H1 (cell line): ENCODE measurements around the gene DENND4A. TPM values are rescaled to one million over a fixed set of nuclear protein-coding genes. Genes with fewer than 3 reads are reported as not detected.

Source experiments
- CBX5 ChIP-seq: fragments of 300-800, 300-1000 bp; sonication (generic); IDR thresholded peaks from 2 replicates; pipeline ENCODE4 v1.7.1; 2016; ENCODE audit warnings: antibody characterized with exemption, low read length, low read depth
- CHD7 ChIP-seq: fragments of 300-600 bp; sonication (generic); IDR thresholded peaks from 2 replicates; pipeline ENCODE4 v1.7.1; 2012; ENCODE audit warnings: low read length, moderate library complexity, mild to moderate bottlenecking, inconsistent platforms; ENCODE audit not compliant: insufficient replicate concordance
- JUN ChIP-seq: IDR thresholded peaks from 2 replicates; pipeline ENCODE4 v1.6.1; 2011; ENCODE audit warnings: low read depth, mild to moderate bottlenecking, improper control_type of control experiment, low read length
- KDM4A ChIP-seq: IDR thresholded peaks from one replicate; pipeline ENCODE4 v1.7.1; 2012; ENCODE audit warnings: low read depth, mild to moderate bottlenecking, moderate library complexity, low read length, inconsistent platforms; ENCODE audit not compliant: severe bottlenecking
- POU5F1 ChIP-seq: IDR thresholded peaks from 2 replicates; pipeline ENCODE4 v1.6.1; 2011; ENCODE audit warnings: low read depth, mild to moderate bottlenecking, low read length, moderate library complexity
- SAP30 ChIP-seq: fragments of 300-600 bp; sonication (generic); IDR thresholded peaks from 2 replicates; pipeline ENCODE4 v1.7.1; 2012; ENCODE audit warnings: low read length, moderate library complexity, mild to moderate bottlenecking, inconsistent platforms; ENCODE audit not compliant: insufficient read depth, insufficient replicate concordance
- YY1 ChIP-seq: IDR thresholded peaks from 2 replicates; pipeline ENCODE4 v1.6.1; 2011; ENCODE audit warnings: low read depth, mild to moderate bottlenecking, low read length
- polyA plus RNA-seq, 7 experiments: library from polyadenylated mRNA; depleted of rRNA in 3 of 7; stranded (reverse) in 5 of 7; unstranded in 2 of 7; fragments of >200 nt in 5 of 7; fragments of 200-250 nt in 2 of 7; gene quantifications; 1 replicate in 5 of 7; 2 replicates in 1 of 7; 4 replicates in 1 of 7; pipeline versions ENCODE4 v1.2.1 to v1.2.3, GENCODE V29; 2011 to 2013; ENCODE audit warnings: missing spikeins in 2 of 7, mixed read lengths in 2 of 7
- total RNA-seq: library from RNA; stranded (reverse); fragmentation: NEBNext Ultra II Directional; extraction: Animal tissue kit (Norgen Biotek cat#: 25700); gene quantifications from 2 replicates; pipeline ENCODE4 v1.2.1, GENCODE V29; 2021
- TF ChIP-seq, protein P1 (sequence below), 3 experiments: IDR thresholded peaks; 1 replicate in 2 of 3; 2 replicates in 1 of 3; pipeline versions ENCODE4 v1.5.1 to v1.6.1; 2011; ENCODE audit warnings: low read length in 3 of 3, mild to moderate bottlenecking in 3 of 3, inconsistent platforms in 2 of 3, low read depth in 1 of 3, moderate library complexity in 1 of 3; ENCODE audit not compliant: insufficient read depth in 1 of 3; ENCODE audit errors: control extremely low read depth in 1 of 3
- TF ChIP-seq, protein P2 (sequence below): IDR thresholded peaks from 2 replicates; pipeline ENCODE4 v1.6.1; 2012; ENCODE audit warnings: inconsistent platforms

Gene DENND4A
- total and polyA plus RNA-seq, 2 of the 8 experiments (the other 6 are each of a cell fraction or from before 2014, with no cell fraction given) = 1.3 to 4.7 TPM

GRCh38 chr15:65626856-65627255, 165.2 kb downstream of the DENND4A start (continued):
- TF ChIP-seq CHD7 (no peak), YY1 (no peak), POU5F1 (no peak), JUN (no peak), SAP30 (no peak), KDM4A (no peak), CBX5 (no peak)
- TF ChIP-seq, protein P1, sequence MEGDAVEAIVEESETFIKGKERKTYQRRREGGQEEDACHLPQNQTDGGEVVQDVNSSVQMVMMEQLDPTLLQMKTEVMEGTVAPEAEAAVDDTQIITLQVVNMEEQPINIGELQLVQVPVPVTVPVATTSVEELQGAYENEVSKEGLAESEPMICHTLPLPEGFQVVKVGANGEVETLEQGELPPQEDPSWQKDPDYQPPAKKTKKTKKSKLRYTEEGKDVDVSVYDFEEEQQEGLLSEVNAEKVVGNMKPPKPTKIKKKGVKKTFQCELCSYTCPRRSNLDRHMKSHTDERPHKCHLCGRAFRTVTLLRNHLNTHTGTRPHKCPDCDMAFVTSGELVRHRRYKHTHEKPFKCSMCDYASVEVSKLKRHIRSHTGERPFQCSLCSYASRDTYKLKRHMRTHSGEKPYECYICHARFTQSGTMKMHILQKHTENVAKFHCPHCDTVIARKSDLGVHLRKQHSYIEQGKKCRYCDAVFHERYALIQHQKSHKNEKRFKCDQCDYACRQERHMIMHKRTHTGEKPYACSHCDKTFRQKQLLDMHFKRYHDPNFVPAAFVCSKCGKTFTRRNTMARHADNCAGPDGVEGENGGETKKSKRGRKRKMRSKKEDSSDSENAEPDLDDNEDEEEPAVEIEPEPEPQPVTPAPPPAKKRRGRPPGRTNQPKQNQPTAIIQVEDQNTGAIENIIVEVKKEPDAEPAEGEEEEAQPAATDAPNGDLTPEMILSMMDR (IDR thresholded peaks at IDR 0.05; ENCODE audit: control extremely low read depth in 1 of 3, insufficient read depth in 1 of 3, low read depth in 1 of 3, low read length in 3 of 3) = no peak
- TF ChIP-seq, protein P2, sequence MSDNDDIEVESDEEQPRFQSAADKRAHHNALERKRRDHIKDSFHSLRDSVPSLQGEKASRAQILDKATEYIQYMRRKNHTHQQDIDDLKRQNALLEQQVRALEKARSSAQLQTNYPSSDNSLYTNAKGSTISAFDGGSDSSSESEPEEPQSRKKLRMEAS = no peak
